Liver (tissue), 3 donors: ENCODE data around the gene SSNA1.

ENCODE experiments used
- FOXA2 ChIP-seq: IDR thresholded peaks from 2 replicates; pipeline ENCODE4 v1.6.1; 2016; ENCODE audit warnings: antibody characterized with exemption
- GABPA ChIP-seq, 2 donors: IDR thresholded peaks in 1 of 2; conservative IDR thresholded peaks in 1 of 2; 2 replicates each; pipeline ENCODE4 v1.6.1; 2016; ENCODE audit warnings: antibody characterized with exemption in 2 of 2, mild to moderate bottlenecking in 1 of 2, moderate library complexity in 1 of 2
- RAD21 ChIP-seq, 2 donors: IDR thresholded peaks; 2 replicates each; pipeline ENCODE4 v1.6.1; 2016; ENCODE audit warnings: antibody characterized with exemption in 2 of 2, mild to moderate bottlenecking in 2 of 2
- SP1 ChIP-seq: IDR thresholded peaks from 2 replicates; pipeline ENCODE4 v1.6.1; 2018; ENCODE audit warnings: antibody characterized with exemption, mild to moderate bottlenecking
- TAF1 ChIP-seq: conservative IDR thresholded peaks from 2 replicates; pipeline ENCODE4 v1.6.1; 2016; ENCODE audit warnings: antibody characterized with exemption, mild to moderate bottlenecking
- YY1 ChIP-seq: IDR thresholded peaks from 2 replicates; pipeline ENCODE4 v1.6.1; 2016; ENCODE audit warnings: antibody characterized with exemption, mild to moderate bottlenecking
- TF ChIP-seq, protein P1 (sequence below): fragments of 150-350 bp; IDR thresholded peaks from 2 replicates; pipeline ENCODE4 v1.5.1; 2017; ENCODE audit warnings: improper control_type of control experiment, low read depth, low read length; ENCODE audit not compliant: missing input control
- TF ChIP-seq, protein P2 (sequence below): IDR thresholded peaks from 2 replicates; pipeline ENCODE4 v1.6.1; 2016; ENCODE audit warnings: antibody characterized with exemption, mild to moderate bottlenecking
- donor health status: healthy.
- donor health status: healthy.

DNA sequence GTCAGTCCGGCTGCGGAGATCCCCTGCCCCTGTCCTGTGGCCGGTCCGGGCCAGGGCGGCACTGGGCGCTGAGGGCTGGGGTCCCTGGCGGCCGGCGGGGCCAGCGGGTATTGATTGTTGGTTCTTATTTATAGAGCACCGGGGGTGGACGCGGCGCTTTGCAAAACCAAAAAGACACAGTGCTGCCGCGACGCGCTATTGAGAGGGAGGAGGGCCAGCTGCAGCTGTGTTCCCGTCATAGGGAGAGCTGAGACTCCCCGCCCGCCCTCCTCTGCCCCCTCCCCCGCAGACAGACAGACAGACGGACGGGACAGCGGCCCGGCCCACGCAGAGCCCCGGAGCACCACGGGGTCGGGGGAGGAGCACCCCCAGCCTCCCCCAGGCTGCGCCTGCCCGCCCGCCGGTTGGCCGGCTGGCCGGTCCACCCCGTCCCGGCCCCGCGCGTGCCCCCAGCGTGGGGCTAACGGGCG is 21.2 kb upstream of the SSNA1 start:
- TF ChIP-seq, protein P1, sequence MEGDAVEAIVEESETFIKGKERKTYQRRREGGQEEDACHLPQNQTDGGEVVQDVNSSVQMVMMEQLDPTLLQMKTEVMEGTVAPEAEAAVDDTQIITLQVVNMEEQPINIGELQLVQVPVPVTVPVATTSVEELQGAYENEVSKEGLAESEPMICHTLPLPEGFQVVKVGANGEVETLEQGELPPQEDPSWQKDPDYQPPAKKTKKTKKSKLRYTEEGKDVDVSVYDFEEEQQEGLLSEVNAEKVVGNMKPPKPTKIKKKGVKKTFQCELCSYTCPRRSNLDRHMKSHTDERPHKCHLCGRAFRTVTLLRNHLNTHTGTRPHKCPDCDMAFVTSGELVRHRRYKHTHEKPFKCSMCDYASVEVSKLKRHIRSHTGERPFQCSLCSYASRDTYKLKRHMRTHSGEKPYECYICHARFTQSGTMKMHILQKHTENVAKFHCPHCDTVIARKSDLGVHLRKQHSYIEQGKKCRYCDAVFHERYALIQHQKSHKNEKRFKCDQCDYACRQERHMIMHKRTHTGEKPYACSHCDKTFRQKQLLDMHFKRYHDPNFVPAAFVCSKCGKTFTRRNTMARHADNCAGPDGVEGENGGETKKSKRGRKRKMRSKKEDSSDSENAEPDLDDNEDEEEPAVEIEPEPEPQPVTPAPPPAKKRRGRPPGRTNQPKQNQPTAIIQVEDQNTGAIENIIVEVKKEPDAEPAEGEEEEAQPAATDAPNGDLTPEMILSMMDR: no peak
- TF ChIP-seq FOXA2: no peak
- no peak for TF ChIP-seq SP1
- no peak for TF ChIP-seq TAF1
- TF ChIP-seq GABPA (IDR thresholded peaks at IDR 0.05 in 1 of 2, conservative IDR thresholded peaks at IDR 0.05 in 1 of 2): no peak
- TF ChIP-seq, protein P2, sequence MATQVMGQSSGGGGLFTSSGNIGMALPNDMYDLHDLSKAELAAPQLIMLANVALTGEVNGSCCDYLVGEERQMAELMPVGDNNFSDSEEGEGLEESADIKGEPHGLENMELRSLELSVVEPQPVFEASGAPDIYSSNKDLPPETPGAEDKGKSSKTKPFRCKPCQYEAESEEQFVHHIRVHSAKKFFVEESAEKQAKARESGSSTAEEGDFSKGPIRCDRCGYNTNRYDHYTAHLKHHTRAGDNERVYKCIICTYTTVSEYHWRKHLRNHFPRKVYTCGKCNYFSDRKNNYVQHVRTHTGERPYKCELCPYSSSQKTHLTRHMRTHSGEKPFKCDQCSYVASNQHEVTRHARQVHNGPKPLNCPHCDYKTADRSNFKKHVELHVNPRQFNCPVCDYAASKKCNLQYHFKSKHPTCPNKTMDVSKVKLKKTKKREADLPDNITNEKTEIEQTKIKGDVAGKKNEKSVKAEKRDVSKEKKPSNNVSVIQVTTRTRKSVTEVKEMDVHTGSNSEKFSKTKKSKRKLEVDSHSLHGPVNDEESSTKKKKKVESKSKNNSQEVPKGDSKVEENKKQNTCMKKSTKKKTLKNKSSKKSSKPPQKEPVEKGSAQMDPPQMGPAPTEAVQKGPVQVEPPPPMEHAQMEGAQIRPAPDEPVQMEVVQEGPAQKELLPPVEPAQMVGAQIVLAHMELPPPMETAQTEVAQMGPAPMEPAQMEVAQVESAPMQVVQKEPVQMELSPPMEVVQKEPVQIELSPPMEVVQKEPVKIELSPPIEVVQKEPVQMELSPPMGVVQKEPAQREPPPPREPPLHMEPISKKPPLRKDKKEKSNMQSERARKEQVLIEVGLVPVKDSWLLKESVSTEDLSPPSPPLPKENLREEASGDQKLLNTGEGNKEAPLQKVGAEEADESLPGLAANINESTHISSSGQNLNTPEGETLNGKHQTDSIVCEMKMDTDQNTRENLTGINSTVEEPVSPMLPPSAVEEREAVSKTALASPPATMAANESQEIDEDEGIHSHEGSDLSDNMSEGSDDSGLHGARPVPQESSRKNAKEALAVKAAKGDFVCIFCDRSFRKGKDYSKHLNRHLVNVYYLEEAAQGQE: no peak
- TF ChIP-seq YY1: no peak
- no peak for TF ChIP-seq RAD21 (IDR thresholded peaks at IDR 0.05)
